HG03159 (cell line): ENCODE results near the gene PSORS1C2.
"Not testable (repeated sequence)": the region's sequence is repeated elsewhere in the genome, so short reads cannot be mapped to it uniquely, and the experiment has no call there.

Experiments used
- ATAC-seq: cut with Tn5 transposase; IDR thresholded peaks from one replicate; pipeline ENCODE4 v1.9.1; 2021; ENCODE audit warnings: mild to moderate bottlenecking, moderate library complexity; ENCODE audit not compliant: unreplicated experiment

PSORS1C2 gene

DNA sequence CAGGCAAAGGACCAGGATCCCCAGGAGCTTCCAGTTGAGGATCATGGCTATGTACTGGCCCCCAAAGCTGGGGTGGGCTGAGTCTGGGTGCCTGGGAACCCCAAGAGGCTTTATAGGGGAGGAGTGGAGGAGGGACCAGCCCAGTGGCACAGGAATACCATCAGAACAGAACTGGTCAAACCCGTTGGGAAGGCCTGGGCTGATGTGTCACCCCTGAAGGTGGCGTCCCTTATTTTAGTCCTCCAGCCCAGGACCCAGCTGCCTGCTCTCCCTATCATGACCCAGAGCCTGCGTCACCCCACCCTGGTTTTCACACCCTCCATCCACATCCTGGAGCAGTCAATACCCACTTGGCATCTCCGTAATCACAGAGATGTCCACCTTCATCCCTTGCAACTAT lies at the start of gene PSORS1C2:
PSORS1C2 (minus strand) TSS at position 85 of the 400 bp plus-strand sequence; CDS start at position 45, 40 bp downstream.
- no peak for ATAC-seq

DNA sequence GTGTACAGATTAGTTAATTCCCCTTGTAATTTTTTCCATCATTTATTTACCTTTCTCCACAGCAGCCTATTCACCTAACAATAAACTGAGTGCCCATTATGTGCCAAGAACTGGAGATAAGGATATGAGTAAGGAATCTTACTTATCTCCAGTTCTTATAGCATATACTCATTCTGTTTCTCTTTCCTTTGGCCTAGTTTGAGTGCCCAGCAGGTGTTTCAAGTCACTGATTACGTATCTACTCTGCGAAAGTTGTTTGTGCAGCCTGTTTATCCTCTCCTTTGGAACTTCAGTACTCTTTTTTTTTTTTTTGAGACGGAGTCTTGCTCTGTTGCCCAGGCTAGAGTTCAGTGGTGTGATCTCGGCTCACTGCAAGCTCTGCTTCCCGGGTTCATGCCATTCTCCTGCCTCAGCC lies 48.9 kb upstream of the PSORS1C2 start:
- ATAC-seq: no peak

DNA sequence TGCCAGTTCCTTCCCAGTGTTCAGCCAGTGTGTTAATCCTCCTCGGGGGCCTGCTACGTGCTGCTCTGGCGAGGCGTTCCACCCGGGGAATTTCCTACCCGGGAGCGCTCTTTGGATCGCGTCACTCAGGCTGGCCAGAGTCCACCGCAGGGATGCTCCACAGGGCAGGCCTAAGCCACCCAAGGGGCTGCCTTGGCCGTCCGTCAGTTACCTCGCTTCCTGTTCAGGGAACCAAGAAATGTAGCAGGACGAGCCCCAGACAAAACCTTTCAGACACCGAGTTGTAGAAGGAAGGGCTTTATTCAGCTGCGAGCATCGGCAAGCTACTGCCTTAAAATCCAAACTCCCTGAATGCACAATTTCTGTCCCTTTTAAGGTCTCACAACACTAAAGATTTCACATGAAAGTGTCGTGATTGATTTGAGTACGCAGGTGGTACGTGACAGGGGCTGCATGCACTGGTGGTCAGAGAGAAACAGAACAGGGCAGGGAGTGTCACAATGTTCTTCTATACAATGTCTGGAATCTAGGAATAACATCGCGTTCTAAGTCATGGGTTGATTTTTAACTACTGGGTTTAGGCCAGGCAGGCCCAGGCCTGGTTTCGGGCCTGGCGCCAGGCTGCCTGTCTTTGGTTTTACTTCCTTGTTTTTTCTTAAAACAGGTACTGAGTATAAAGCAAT lies 47.3 kb upstream of the PSORS1C2 start:
- ATAC-seq: no peak

DNA sequence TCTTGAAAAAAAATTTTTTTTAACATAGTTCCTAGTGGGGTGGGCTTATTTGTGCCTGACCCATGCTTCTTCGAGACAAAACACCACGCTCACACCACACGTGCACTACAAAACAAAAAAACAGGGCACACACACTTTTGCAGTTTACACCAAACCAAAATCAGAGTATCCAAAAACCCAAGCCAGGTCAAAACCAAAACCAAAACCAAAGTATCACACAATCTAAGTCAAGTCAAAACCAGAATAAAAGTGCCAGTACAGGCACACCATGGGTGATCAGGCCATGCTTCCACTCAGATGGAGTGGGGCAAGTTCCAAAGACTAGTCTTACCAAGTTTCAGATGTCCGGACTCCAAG lies 46.8 kb upstream of the PSORS1C2 start:
- not testable (repeated sequence) for ATAC-seq

DNA sequence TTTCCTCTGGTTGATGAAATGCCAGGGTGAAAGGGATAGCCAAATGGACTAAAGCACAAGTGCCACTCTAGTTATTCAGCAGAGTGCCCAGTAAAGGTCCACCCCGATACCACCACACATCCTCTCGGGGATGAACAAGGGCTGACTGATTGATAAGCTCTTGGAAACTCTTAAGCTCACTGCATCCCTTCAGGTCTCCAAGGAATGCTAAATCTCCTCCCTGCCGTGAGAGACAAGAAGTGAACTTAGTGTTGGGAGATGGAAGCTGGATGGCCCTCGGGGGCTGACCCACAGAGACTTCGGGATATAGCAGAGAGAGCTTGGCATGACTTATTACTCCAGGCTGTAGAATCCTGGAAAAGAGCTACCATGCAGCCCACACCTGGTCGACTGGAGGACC lies 45.0 kb upstream of the PSORS1C2 start:
- not testable (repeated sequence) for ATAC-seq

DNA sequence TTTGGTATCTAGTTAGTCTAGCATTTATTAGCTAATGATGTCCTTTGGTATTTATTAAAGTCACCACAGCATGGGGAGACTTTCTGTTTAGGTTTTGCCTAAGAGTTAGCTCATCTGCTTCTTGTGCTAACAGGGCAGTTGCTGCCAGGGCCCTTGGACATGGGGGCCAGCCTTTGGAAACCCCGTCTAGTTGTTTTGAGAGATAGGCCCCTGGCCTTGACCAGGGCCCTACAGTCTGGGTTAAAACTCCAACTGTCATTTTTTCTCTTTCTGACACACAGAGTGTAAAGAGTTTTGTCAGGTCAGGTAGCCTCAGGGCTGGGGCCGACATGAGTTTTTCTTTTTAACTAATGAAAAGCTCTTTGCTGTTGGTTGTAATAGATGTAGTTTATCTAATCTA lies 44.4 kb upstream of the PSORS1C2 start:
- not testable (repeated sequence) for ATAC-seq

DNA sequence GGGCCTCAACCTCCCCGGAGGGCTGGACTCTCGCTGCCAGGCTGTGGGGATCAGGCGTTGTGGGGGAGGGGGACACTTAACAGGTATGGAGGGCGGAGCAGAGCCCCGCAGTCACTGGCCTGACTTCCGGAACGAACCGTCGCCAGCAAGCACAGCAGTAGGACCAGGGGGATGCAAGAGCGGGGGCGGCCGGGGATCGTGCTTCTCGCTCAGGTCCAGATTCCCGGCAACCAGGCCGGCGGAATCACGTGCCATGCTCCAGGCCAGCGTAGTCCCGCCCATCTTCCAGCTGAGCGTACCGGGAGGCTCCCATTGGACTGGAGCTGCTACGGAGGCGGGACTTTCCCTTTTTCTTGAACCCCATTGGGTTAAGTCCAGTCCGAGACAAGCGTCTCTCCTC lies 41.6 kb upstream of the PSORS1C2 start:
- peak; percentile 70 for ATAC-seq

DNA sequence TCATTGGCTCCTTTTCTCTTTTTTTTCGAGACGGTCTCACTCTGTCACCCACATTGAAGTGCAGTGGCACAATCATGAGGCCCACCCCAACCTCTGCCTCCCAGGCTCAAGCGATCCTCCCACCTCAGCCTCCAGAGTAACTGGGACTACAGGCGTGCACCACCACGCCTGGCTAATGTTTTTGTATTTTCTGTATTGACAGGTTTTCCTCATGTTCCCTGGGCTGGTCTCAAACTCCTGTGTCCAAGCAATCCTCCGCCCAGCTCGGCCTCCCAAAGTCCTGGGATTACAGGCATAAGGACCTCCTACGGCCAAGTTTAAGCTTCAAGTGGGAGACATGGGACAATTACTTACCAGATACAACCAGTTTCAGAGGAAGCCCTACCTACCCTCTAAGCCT lies 41.0 kb upstream of the PSORS1C2 start:
- ATAC-seq: no peak

DNA sequence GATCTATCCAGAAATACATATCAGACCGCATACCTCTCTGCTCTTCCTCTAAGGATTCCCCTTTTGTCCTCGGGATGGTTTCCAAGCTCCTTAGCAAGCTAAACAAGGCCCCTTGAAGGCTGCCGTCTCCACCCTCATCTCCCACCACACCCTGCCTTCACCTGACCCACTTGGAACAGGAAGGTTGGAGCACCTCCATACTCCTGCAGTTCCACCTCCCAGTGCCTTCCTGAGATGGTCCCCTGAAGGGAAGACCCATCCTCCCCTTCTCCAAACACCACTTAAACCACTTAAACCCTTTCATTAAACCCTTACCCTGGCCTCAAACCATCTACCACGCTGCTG lies 40.1 kb upstream of the PSORS1C2 start:
- ATAC-seq: no peak

DNA sequence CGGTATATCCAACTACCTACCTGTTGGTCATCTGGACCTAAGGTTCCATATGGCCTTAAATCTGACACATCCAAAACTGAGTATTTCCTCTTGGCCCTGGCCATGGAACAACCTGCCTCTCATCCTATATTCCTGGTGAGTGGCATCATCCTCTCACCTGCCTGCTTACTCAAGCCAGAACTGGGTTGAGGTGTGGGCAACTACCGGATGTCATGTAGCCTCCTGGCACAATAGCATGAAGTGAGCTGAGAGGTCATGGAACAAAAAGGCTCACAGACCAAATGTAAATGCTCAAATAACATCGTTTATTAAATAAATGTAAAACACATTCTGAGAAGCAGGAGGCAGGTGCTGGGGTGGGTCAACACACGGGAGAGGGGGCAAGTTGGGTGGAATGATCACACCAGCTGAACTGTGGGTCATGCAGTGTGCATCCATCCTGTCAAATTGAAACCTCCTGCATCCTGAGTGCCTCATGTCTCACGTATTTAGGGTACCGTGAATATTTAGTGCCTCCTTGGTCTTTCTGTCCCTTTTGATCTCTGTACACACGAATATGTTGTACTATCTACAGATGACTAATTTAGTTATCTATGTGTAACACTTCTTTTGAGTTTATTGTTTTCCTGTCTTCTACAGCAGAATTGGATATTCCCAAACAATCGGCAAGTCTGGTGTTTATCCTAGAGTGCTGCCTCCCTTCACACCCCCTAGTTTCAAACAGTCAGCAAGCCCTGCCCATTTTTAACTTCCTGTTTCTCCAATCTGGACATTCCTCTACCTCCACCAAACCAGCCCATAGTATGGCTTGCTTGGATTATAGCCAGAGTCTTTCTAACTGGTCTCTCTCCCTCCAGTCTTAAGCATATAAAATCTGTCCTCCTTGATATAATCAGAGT lies 39.5 kb upstream of the PSORS1C2 start:
- ATAC-seq: no peak

DNA sequence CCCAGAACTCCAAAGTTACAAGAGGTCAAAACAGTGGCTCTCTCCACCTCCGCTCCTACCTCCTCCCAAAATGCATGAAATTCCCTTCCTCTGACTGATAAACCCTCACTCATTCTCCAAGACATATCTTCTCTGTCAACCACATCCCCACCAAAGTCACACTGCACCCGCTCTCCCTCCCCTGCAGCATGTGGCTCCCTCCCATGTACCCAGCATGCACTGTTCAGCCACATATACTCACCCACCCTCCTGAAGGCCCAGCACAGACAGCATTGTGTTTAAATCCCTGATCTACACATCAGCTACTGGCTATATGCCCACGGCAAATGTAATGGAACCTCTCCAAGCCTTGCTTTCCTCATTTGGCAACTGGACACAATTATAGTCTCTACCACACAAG lies 37.1 kb upstream of the PSORS1C2 start:
- ATAC-seq: no peak

DNA sequence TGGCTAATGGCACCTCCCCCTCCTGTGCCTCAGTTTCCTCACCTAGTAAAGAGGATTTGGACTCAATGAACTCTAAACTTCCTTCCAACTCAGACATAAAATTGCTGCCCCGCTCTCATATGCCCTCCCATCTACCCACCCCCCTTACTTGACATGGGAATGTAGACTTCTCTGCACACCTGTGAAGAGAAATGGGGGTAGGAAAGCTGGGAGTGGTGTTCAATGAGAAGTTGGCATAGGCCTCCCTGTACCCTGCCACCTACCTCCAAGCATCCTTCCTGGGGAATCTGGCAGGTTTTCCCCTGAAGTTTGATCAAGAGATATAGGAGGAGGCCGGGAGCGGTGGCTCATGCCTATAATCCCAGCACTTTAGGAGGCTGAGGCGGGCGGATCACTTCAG lies 35.5 kb upstream of the PSORS1C2 start:
- ATAC-seq: no peak

DNA sequence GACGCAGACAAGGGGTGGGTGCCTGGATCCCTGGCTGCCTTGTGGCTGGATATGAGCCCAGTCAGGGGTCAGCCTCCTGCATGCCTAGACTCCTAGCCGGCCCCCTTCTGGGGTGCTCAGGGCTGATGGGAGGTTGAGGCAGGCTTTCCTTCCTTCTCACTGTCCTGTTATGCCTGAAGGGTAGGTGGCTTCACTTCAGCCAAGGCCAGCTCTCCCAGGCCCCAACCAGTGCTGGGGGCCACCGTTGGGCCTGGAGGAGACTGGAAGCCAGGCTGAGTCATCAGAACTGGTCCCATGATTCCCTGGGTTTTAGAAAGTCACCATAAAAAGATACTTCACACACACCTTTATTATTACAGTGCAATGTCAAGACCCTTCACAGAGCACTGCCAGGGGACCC lies 34.5 kb upstream of the PSORS1C2 start:
- no peak for ATAC-seq

DNA sequence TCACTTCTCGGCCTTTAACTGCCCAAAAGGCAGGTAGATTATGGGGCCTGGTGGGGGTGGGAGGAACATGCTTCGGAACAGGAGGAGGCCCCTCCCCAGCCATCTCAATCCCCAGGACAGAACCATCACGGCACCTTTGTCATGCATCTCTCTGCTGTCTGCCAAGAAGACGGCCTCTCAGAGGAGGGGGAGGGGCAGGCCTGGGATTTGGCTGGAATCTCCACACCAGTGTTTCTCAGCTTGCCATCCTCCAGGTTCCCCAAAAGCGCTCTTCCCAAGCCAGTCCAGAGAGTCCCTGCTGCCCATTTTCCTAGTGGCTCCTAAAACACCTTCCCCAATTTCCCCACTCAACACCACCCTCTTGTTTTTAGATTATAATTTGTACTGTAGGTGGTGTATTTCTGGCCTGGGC lies 34.1 kb upstream of the PSORS1C2 start:
- no peak for ATAC-seq

DNA sequence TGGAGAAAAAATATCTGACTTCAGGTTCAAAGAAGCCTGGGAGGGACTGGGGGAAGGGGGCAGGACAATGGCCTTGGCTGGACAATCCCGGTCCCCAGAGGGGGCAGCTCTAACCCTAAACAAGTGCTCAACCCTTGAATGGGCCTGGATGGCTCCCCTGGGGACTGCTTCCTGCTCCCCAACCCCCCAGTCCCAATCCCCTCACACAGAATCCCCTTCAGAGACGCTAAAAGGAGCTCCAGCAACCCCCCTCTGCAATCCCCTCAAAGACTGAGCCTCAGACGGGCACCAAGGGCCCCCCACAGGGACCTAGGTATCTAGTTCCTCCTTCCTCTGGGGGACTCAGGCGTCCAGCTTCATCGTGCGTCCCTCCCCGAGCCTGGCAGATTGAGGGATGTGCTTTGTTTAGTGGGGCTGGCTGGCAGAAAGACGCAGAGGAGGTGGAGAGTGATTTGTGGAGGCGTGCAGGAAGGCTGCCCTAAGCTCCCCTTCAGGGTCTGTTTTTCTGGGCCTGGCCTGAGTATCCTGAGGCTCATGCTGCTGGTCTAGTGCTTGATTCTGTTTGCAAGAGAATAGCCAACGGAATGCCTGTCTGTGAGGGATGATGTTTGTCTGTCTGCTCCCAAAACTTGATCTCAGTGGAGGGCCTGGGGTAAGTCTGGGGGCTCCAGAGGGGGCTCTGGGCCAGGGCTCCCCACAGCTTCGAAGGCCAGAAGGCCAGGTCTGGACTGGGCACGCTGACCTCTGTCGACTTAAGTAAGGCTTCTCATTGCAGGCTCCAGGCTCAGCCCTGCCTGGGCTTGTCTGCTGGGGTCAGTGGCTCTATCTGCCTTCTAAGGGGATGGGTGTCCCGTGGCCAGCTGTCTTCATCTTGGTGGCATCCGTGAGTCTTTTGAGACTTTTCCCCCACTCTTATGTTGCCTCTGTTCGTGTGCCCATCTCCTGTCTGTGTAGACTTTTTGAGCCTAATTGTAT lies 33.4 kb upstream of the PSORS1C2 start:
- no peak for ATAC-seq

DNA sequence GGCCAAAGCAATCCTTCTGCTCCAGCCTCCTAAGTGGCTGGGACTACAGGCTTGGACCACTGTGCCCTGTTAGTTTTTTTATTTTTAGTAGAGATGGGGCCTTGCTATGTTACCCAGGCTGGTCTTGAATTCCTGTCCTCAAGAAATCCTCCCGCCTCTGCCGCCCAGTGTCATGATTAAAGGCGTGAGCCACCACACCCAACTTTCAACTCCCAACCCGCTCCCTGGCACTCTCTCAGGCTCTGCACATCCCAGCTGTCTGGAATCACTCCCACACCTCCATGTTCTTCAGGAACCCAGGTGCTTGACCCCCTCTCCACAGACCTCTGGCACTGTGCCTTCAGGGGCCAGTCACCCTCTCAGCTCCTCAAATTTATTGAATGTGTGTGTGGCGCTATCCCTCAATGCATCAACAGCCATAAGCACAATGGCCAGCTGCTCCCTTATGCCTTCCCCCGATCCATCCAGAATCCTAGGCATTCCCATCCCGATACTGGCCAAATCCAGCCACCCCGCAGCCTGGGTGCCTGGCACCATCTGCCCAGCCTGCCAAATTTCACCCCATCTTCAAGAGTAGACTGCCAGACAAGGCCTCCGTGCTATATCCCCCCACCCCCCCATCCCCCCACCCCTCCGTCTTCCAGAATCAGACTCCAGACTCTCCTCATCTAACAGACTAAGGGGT lies 32.3 kb upstream of the PSORS1C2 start:
- ATAC-seq: no peak

DNA sequence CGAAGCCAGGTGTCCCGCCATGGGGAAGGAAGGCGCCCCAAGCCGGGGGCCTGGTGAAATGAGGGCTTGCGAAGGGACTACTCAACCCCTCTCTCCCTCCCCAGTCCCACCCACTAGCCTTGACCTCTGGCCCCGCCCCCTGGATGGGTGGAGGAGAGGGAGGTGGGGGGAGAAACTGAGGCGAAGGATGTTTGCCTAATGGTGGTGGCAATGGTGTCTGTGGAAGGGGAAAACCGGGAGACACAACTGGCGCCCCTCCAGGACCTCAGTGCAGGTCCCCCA lies 31.7 kb upstream of the PSORS1C2 start, which contains the start of gene POU5F1:
POU5F1 (minus strand) TSS at position 83 of the 282 bp plus-strand sequence; CDS start at position 21, 62 bp downstream.
- no peak for ATAC-seq

DNA sequence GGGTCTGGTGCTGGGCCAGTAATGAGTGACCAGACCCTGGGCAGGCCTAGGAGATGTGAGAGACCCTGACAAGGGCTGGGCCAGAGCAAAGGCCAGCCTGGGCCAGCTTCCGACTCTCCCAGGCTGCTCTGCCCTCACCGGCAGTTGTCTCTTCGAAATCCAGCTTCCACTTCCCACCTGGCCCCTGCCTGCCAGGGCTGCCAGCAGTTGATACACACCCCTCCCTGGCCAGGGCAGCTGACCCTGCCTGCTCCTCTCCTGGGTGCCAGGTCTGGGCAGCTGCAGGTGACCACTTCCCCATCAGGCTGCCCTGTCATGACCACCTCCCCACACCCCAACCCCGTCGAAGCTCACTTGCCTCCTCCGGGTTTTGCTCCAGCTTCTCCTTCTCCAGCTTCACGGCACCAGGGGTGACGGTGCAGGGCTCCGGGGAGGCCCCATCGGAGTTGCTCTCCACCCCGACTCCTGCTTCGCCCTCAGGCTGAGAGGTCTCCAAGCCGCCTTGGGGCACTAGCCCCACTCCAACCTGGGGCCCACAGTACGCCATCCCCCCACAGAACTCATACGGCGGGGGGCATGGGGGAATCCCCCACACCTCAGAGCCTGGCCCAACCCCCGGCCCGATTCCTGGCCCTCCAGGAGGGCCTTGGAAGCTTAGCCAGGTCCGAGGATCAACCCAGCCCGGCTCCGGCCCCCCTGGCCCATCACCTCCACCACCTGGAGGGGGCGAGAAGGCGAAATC lies 31.2 kb upstream of the PSORS1C2 start:
- not testable (repeated sequence) for ATAC-seq

DNA sequence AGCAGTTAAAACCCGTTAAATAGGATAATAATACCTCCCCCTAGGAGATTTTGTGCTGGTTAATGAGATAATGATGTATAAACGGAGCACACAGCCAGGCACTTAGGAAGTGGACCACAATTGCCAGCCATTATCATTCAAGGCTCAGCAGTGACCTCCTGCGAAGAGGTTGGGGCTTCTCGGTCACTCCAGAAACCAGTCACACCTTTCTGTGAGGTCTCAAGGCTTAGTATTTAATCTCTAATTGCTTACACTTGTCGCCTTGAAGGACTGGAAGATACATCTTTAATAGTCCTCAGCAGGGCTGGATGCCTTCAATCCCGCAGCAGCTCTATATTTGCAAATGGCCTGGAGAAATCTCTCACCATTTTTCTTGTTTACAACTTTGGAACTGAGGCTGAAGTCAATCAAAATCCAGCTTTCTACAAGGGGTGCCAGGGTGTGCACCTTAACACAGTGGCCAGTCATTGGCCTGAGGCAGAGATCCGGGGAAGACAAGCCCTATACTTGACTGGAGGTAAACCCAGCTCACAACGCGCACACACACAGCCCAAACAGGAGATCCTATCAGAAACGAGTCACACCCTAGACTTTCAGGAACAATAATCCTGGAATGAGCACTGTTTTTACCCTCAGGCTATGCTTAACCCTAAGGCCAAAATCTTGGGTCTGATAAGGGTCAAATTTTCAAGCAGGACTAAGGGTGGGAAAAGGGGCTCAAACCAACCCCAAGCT lies 30.4 kb upstream of the PSORS1C2 start:
- no peak for ATAC-seq
